ENCODE measurements around the gene STK39.

- TF ChIP-seq ZNF274 (IDR thresholded peaks at IDR 0.05; ENCODE audit: low read depth, low read length) (no peak), YY1 (IDR thresholded peaks at IDR 0.05; ENCODE audit: insufficient read depth, insufficient read length) (no peak), SUZ12 (IDR thresholded peaks at IDR 0.05; ENCODE audit: extremely low read depth, insufficient read depth, insufficient read length) (no peak)
These were observed 188.7 kb downstream of the STK39 start for GRCh38 chr2:168058675-168059074.
